ENCODE measurements around the gene LTBP1. TPM values are rescaled to one million over a fixed set of nuclear protein-coding genes. Genes with fewer than 3 reads are reported as not detected.

LTBP1 gene, protein sequence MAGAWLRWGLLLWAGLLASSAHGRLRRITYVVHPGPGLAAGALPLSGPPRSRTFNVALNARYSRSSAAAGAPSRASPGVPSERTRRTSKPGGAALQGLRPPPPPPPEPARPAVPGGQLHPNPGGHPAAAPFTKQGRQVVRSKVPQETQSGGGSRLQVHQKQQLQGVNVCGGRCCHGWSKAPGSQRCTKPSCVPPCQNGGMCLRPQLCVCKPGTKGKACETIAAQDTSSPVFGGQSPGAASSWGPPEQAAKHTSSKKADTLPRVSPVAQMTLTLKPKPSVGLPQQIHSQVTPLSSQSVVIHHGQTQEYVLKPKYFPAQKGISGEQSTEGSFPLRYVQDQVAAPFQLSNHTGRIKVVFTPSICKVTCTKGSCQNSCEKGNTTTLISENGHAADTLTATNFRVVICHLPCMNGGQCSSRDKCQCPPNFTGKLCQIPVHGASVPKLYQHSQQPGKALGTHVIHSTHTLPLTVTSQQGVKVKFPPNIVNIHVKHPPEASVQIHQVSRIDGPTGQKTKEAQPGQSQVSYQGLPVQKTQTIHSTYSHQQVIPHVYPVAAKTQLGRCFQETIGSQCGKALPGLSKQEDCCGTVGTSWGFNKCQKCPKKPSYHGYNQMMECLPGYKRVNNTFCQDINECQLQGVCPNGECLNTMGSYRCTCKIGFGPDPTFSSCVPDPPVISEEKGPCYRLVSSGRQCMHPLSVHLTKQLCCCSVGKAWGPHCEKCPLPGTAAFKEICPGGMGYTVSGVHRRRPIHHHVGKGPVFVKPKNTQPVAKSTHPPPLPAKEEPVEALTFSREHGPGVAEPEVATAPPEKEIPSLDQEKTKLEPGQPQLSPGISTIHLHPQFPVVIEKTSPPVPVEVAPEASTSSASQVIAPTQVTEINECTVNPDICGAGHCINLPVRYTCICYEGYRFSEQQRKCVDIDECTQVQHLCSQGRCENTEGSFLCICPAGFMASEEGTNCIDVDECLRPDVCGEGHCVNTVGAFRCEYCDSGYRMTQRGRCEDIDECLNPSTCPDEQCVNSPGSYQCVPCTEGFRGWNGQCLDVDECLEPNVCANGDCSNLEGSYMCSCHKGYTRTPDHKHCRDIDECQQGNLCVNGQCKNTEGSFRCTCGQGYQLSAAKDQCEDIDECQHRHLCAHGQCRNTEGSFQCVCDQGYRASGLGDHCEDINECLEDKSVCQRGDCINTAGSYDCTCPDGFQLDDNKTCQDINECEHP (N-terminal part only)
- total RNA-seq = under 1 TPM; 0.10 to 0.14 TPM

DNA sequence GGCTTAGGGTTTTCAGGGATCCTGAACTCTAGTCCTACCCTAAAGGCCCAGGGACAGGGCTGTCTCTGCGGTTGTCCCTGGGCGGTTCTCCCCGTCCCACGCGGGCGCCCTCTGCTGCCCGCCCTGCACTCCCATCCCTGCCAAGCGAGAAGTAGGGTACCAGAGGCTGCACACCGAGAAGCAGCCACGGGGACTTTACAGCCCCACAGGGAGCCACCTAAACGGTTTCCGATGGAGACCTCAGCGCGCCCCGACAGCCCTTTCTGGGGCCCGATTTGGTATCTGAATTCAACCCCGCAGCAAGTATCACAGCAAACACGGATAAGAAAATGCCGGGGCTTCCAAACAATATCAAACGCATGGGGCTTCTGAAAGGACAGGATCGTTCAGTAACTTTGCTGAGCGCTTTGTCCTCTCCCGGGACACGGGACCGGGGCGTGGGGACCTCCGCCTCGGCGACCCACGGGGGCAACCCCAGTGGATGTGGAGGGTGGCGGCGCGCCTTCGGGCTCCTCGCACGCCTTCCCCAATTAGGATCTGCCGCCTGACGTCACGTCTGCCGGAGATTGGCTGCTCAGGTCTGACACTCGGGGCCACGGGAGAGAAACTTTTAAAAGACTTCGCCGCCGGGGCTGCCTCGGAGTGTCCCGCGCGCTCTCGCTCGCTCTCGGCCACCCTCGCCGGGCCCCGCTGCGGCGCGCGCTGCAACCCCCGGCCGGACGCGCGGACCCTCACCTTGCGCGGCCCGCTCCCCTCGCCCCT is at the start of gene LTBP1:
Gene LTBP1 (plus strand): TSS at position 640 of the 762 bp plus-strand sequence. CDS start 372 bp downstream, outside the sequence.
- no peak within 1 kb of the TSS for H3K27ac Mint-ChIP-seq
- H3K9me3 Mint-ChIP-seq = no peaks in the 10 kb centered on the region
- peak within 1 kb of the TSS; percentile 74 for H3K4me3 Mint-ChIP-seq
- CTCF ChIA-PET = no interaction called here
- intact Hi-C loops (cut with micrococcal nuclease) = loop anchor here (1.0 to 5.0 kb wide), 6 partner anchors 84 to 636 kb away; no protein-coding TSS in a partner anchor
- peak; percentile 67 for DNase-seq
- H3K27me3 Mint-ChIP-seq (ENCODE audit: low read depth) = peaks cover 24% of the 10 kb centered on the region
- no peaks in the 10 kb centered on the region for H3K4me1 Mint-ChIP-seq (ENCODE audit: low read depth)
- no peaks in the 10 kb centered on the region for H3K36me3 Mint-ChIP-seq (ENCODE audit: low read depth)

DNA sequence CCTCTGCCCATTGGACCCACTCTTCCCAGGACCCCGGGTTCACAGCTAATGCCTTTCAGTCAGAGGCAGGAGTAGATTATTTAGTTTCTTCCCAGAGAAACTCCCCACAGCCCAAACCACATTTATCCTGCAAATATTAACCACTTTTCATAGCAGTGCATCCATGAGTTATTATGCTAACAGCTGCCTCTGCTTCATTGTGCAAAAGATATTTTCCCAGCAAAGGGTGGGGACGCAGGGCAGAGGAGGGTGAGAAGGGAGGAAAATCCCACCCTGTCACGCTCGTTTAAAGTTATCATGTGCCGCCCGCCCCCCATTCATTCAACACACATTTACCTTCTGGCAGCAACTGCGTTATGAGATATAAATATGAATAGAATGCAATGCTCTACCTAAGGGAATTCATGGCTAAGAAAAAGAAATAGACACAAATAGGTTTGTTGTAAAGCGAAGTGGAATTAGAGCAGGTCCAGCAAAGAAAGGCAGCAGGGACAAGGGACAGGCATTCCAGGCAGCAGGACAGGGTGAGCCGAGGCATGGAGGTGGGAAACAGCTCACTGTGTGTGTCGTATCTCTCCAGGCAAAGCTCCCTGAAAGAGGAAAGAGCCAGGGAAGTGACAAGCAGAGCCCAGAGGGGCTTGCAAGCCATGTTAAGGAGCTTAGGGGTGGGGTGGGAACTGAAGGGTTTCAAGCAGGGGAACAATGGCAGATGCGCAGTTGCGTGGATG is 46.3 kb upstream of the LTBP1 start:
- Mint-ChIP-seq H3K4me1 (ENCODE audit: low read depth) (peaks cover under 1% of the 10 kb centered on the region), H3K36me3 (ENCODE audit: low read depth) (no peaks in the 10 kb centered on the region), H3K27me3 (ENCODE audit: low read depth) (peaks cover 3% of the 10 kb centered on the region), H3K9me3 (no peaks in the 10 kb centered on the region), H3K27ac (no peak overlapping the region), H3K4me3 (no peak overlapping the region)
- intact Hi-C loops (cut with micrococcal nuclease) = no loop called here
- CTCF ChIA-PET = no interaction called here
- DNase-seq = no peak

DNA sequence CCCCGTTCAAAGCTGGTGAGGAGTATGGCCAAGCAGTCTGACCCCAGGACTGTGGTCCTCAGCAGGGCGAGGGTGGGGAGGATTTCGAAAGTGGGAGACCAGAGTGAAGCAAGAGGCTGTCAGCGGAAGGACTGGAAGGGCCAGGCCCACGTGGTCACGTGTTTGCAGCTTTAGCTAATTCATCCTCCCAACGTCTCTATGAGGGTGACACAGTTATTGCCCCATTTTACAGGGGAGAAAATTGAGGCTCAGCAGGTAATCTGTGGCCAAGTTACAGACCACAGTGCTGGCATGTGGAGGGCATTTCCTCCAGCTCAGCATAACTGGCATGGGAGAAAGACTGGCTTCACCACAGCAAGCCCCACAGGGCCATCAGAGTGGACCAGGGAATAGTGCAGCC is 45.4 kb upstream of the LTBP1 start:
- Mint-ChIP-seq H3K4me3 (no peak overlapping the region), H3K4me1 (ENCODE audit: low read depth) (no peaks in the 10 kb centered on the region), H3K27me3 (ENCODE audit: low read depth) (peaks cover 3% of the 10 kb centered on the region), H3K27ac (no peak overlapping the region), H3K36me3 (ENCODE audit: low read depth) (no peaks in the 10 kb centered on the region), H3K9me3 (no peaks in the 10 kb centered on the region)
- no peak for DNase-seq
- intact Hi-C loops (cut with micrococcal nuclease) = no loop called here
- CTCF ChIA-PET = interaction anchor here (0.8 kb wide), 1 partner anchor 12 kb away, joined by 4 read pairs; no protein-coding TSS in a partner anchor

DNA sequence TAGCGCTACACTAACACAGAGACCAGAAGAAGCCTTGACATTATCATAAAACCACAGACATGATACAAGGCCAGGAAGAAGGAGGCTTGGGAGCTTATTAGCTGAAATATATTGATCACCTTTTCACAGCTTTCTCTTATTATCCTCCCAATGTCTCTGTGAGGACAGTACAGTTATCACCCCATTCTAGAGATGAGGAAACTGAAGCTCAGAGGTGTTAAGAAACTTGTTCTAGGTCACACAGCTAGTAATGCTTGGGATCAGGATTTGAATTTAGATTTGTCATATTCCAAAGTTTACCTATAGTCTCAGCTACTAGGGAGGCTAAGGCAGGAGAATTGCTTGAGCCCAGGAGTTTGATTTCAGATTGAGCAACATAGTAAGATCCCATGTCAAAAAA is 44.6 kb upstream of the LTBP1 start:
- Mint-ChIP-seq H3K4me3 (no peak overlapping the region), H3K4me1 (ENCODE audit: low read depth) (no peaks in the 10 kb centered on the region), H3K36me3 (ENCODE audit: low read depth) (no peaks in the 10 kb centered on the region), H3K9me3 (no peaks in the 10 kb centered on the region), H3K27me3 (ENCODE audit: low read depth) (peaks cover 3% of the 10 kb centered on the region), H3K27ac (no peak overlapping the region)
- CTCF ChIA-PET = interaction anchor here (0.8 kb wide), 1 partner anchor 13 kb away, joined by 4 read pairs; no protein-coding TSS in a partner anchor
- intact Hi-C loops (cut with micrococcal nuclease) = no loop called here
- no peak for DNase-seq

DNA sequence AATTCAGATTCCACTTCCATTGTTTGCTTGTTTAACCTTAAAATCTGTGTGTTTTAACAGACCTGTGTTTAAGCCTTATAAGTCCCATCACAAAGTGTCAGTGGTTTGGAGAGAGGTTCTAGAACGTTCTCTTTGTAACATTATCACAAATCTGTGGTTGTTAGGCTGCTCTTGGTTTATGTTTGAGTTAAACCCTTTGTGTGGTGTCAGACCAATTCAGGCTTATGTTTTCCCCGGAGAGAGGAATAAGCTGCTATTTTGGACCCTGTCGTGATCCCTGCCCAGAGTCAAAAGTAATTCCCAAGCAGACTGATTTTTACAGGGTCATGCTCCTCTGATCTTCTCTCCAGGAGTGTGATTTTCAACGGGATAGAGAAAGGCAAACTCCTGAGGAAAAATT is 43.8 kb upstream of the LTBP1 start:
- CTCF ChIA-PET = no interaction called here
- H3K27me3 Mint-ChIP-seq (ENCODE audit: low read depth) = peaks cover 3% of the 10 kb centered on the region
- no peak overlapping the region for H3K4me3 Mint-ChIP-seq
- intact Hi-C loops (cut with micrococcal nuclease) = no loop called here
- DNase-seq = no peak
- no peaks in the 10 kb centered on the region for H3K9me3 Mint-ChIP-seq
- H3K36me3 Mint-ChIP-seq (ENCODE audit: low read depth) = no peaks in the 10 kb centered on the region
- H3K27ac Mint-ChIP-seq = no peak overlapping the region
- no peaks in the 10 kb centered on the region for H3K4me1 Mint-ChIP-seq (ENCODE audit: low read depth)

DNA sequence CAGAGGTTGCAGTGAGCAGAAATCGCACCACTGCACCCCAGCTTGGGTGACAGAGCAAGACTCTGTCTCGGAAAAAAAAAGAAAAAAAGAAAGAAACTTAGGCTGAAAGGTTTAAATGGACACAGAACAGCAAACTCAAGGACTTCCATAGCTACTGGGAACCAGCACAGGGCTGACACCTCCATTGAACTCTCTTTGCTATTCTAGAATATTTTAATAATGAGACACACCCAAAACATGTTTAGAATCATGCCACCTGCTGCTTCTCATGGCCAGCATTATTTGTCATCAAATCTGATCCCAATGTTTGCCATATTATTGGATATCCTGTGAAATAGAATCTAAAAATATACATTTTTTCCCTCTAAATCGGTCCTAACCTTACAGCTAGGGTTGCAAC is 42.7 kb upstream of the LTBP1 start:
- no peak overlapping the region for H3K27ac Mint-ChIP-seq
- intact Hi-C loops (cut with micrococcal nuclease) = no loop called here
- no peaks in the 10 kb centered on the region for H3K9me3 Mint-ChIP-seq
- no peaks in the 10 kb centered on the region for H3K4me1 Mint-ChIP-seq (ENCODE audit: low read depth)
- no peaks in the 10 kb centered on the region for H3K36me3 Mint-ChIP-seq (ENCODE audit: low read depth)
- CTCF ChIA-PET = no interaction called here
- H3K27me3 Mint-ChIP-seq (ENCODE audit: low read depth) = peaks cover 6% of the 10 kb centered on the region
- DNase-seq = no peak
- H3K4me3 Mint-ChIP-seq = no peak overlapping the region

DNA sequence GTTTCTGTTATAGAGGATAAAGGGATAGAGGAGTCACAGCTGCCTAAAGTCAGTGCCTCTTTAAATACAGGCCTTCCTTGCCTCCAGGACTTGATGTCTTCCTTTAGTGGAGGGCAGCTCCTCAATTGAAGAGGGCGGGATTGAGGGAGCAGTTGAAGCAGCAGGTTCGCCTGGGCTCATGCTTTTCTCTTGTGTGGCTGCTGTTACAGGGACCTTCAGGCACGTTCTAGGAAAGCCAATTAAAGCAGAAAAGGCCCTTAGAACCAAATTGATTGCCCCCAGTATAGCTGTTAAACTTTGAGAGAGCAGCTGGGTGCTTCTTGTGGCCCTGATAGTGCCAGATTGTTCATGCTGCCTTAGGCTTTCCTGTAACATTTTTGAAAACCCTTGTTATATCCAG is 42.0 kb upstream of the LTBP1 start:
- no peaks in the 10 kb centered on the region for H3K9me3 Mint-ChIP-seq
- CTCF ChIA-PET = no interaction called here
- no peak overlapping the region for H3K27ac Mint-ChIP-seq
- H3K36me3 Mint-ChIP-seq (ENCODE audit: low read depth) = no peaks in the 10 kb centered on the region
- DNase-seq = no peak
- no peak overlapping the region for H3K4me3 Mint-ChIP-seq
- no peaks in the 10 kb centered on the region for H3K4me1 Mint-ChIP-seq (ENCODE audit: low read depth)
- peaks cover 6% of the 10 kb centered on the region for H3K27me3 Mint-ChIP-seq (ENCODE audit: low read depth)
- intact Hi-C loops (cut with micrococcal nuclease) = no loop called here

DNA sequence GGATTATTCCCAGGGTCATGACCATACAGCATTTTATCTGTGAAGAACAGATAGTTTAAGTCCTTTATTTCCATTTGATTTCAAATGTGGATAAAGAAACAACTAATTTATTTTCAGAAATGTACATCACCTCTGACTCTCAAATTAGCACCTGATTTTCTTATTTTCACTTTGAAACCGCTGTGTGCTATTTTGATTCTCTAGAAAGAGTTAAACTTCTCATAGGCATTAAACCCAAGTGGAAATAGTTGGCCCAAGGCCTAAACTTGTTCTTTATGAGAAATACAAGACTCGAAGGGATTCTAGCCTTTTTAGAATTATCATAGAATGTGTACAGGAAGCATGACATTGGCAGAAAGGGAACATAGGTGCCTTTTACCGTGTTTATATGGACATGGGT is 41.5 kb upstream of the LTBP1 start:
- Mint-ChIP-seq H3K9me3 (no peaks in the 10 kb centered on the region), H3K4me3 (no peak overlapping the region), H3K4me1 (ENCODE audit: low read depth) (no peaks in the 10 kb centered on the region), H3K36me3 (ENCODE audit: low read depth) (no peaks in the 10 kb centered on the region), H3K27me3 (ENCODE audit: low read depth) (peaks cover 6% of the 10 kb centered on the region), H3K27ac (no peak overlapping the region)
- CTCF ChIA-PET = no interaction called here
- intact Hi-C loops (cut with micrococcal nuclease) = no loop called here
- no peak for DNase-seq

DNA sequence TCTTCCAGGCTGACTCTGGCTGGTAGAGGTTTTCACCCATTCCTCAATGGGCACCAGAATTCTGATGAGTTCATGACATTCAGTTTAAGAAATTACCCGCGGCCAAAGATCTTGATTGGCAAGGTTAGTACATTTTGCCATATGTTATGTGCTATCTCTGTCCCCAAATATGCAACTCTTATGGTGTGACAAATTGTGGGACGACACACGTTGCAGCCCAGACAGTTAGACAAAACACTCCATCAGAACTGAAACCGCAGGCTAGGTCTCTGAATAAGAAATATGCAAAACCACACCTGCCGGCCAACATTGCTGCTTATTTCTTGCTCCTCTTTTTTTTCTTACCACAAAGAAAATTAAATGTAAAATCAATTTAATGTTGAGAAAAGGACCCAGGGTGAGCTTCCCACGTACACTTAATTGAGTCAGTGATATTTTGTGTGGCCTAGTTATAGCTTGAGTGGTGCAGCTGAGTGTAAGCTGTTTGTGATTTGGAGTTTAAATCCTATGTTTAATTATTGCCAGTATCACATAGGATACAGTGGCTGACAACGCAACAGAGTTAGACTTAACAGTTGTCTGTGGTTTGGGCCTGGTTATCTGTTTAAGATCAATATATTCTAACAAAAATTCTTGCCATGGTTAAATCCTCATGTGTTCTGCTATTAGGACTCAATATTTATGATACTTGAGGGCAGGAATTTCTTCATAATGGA is 35.7 kb upstream of the LTBP1 start:
- Mint-ChIP-seq H3K4me3 (no peak overlapping the region), H3K36me3 (ENCODE audit: low read depth) (no peaks in the 10 kb centered on the region), H3K27ac (no peak overlapping the region), H3K4me1 (ENCODE audit: low read depth) (no peaks in the 10 kb centered on the region), H3K9me3 (no peaks in the 10 kb centered on the region), H3K27me3 (ENCODE audit: low read depth) (peaks cover 2% of the 10 kb centered on the region)
- DNase-seq = no peak
- CTCF ChIA-PET = no interaction called here
- intact Hi-C loops (cut with micrococcal nuclease) = no loop called here

DNA sequence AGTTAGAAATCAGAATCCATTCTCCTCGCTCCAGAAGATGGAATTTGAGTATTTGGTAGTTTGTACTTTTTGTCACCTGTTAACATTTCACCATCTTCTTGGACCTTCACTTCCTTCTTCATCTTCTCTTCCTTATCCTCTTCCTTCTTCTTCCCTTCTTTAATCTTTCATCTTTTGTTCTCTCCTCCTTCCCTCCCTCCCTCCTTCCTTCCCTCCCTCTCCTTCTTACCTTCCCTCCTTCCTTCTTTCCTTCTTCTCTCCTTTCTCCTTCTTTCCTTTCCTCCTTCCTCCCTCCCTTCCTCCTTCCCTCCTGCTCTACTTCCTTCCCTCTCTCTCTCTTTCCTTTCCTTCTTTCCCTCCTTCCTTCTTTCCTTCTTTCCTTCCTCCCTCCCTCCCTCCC is 31.1 kb upstream of the LTBP1 start:
- H3K4me3 Mint-ChIP-seq = no peak overlapping the region
- CTCF ChIA-PET = no interaction called here
- H3K27me3 Mint-ChIP-seq (ENCODE audit: low read depth) = peaks cover 8% of the 10 kb centered on the region
- H3K36me3 Mint-ChIP-seq (ENCODE audit: low read depth) = no peaks in the 10 kb centered on the region
- H3K27ac Mint-ChIP-seq = no peak overlapping the region
- DNase-seq = no peak
- intact Hi-C loops (cut with micrococcal nuclease) = no loop called here
- H3K4me1 Mint-ChIP-seq (ENCODE audit: low read depth) = no peaks in the 10 kb centered on the region
- no peaks in the 10 kb centered on the region for H3K9me3 Mint-ChIP-seq

DNA sequence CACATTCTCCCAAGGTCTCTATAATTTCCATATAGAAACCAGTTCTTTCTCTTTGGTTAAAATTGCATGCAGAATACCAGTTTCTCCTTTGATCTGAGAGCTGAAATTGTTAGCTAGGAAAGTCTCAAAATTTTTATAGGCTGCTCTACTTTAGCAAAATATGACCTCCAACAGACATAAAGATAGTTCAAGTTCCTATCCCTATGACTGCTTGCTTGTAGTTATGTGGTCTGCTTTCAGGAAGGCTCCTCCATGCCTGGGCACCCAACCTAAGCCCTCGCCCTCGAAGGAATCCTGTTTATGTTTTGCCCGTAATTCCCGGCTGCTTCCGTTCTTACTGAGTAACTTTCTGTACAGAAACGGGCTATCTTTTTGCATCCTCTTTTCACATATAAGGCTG is 28.0 kb upstream of the LTBP1 start:
- no peaks in the 10 kb centered on the region for H3K4me1 Mint-ChIP-seq (ENCODE audit: low read depth)
- no peak overlapping the region for H3K27ac Mint-ChIP-seq
- intact Hi-C loops (cut with micrococcal nuclease) = no loop called here
- H3K9me3 Mint-ChIP-seq = no peaks in the 10 kb centered on the region
- H3K4me3 Mint-ChIP-seq = no peak overlapping the region
- no peak for DNase-seq
- no peaks in the 10 kb centered on the region for H3K36me3 Mint-ChIP-seq (ENCODE audit: low read depth)
- H3K27me3 Mint-ChIP-seq (ENCODE audit: low read depth) = peaks cover 12% of the 10 kb centered on the region
- CTCF ChIA-PET = no interaction called here

Measured in activated naive CD4-positive, alpha-beta T cell treated with anti-CD3 and anti-CD28 coated beads for 36 hours (primary cell).